Measurements from ENCODE around the gene BICD1.

DNA sequence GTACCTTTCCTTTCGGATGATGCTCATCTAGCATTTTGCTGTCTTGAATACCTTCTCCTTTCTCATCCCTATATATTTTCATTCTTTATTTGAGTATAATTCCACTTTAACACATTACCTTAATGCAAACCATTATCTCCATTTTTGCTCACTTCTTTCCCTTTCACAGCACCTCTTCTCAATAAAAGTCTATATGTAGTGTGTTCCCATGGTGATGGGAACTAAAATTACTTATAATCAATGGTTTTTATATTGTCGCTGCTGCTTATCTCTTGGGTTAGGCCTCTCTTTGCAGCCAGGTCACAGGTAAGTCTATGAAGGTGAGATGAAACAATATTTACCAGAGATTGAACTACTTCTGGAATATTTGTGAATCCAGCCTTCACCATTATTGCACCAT lies 171.1 kb downstream of the BICD1 start:
- no peak for TF ChIP-seq POLR2A (IDR thresholded peaks at IDR 0.05)
- TF ChIP-seq, protein P1, sequence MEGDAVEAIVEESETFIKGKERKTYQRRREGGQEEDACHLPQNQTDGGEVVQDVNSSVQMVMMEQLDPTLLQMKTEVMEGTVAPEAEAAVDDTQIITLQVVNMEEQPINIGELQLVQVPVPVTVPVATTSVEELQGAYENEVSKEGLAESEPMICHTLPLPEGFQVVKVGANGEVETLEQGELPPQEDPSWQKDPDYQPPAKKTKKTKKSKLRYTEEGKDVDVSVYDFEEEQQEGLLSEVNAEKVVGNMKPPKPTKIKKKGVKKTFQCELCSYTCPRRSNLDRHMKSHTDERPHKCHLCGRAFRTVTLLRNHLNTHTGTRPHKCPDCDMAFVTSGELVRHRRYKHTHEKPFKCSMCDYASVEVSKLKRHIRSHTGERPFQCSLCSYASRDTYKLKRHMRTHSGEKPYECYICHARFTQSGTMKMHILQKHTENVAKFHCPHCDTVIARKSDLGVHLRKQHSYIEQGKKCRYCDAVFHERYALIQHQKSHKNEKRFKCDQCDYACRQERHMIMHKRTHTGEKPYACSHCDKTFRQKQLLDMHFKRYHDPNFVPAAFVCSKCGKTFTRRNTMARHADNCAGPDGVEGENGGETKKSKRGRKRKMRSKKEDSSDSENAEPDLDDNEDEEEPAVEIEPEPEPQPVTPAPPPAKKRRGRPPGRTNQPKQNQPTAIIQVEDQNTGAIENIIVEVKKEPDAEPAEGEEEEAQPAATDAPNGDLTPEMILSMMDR (IDR thresholded peaks at IDR 0.05) = no peak

Measured in esophagus squamous epithelium (tissue), 4 donors.